Liver (tissue), 9 donors: ENCODE data around the gene ZMYM2. TPM values are rescaled to one million over a fixed set of nuclear protein-coding genes. Genes with fewer than 3 reads are reported as not detected.

ENCODE experiments used
- DNase-seq: peaks from one replicate; pipeline ENCODE4 v3.0.0-alpha.2; 2017; ENCODE audit warnings: low spot score
- H3K27ac ChIP-seq, 2 donors: one replicate each; pipeline ENCODE4 v1.7.0; 2013; ENCODE audit warnings: inconsistent platforms in 2 of 2, low read length in 2 of 2, control low read depth in 1 of 2, low read depth in 1 of 2, mild to moderate bottlenecking in 1 of 2
- H3K27me3 ChIP-seq, 4 donors: one replicate each; pipeline versions ENCODE4 v1.6.1 to v1.7.0; 2013; ENCODE audit warnings: low read length in 3 of 4, inconsistent platforms in 1 of 4, mild to moderate bottlenecking in 1 of 4, moderate library complexity in 1 of 4; ENCODE audit not compliant: control insufficient read depth in 4 of 4, insufficient read depth in 4 of 4
- H3K36me3 ChIP-seq, 4 donors: one replicate each; pipeline versions ENCODE4 v1.6.1 to v1.7.0; 2013; ENCODE audit warnings: low read length in 3 of 4, mild to moderate bottlenecking in 3 of 4, low read depth in 1 of 4, moderate library complexity in 1 of 4; ENCODE audit not compliant: control insufficient read depth in 4 of 4, insufficient read depth in 3 of 4
- H3K4me1 ChIP-seq, 4 donors: one replicate each; pipeline versions ENCODE4 v1.6.1 to v1.7.0; 2013; ENCODE audit warnings: low read length in 3 of 4, mild to moderate bottlenecking in 3 of 4, moderate library complexity in 1 of 4; ENCODE audit not compliant: control insufficient read depth in 4 of 4, insufficient read depth in 4 of 4
- H3K4me3 ChIP-seq, 3 donors: one replicate each; pipeline versions ENCODE4 v1.6.1 to v1.7.0; 2013; ENCODE audit warnings: low read length in 3 of 3, control low read depth in 1 of 3, low read depth in 1 of 3, mild to moderate bottlenecking in 1 of 3
- H3K9ac ChIP-seq, 2 donors: one replicate each; pipeline ENCODE4 v1.7.0; 2013; ENCODE audit warnings: low read length in 2 of 2, mild to moderate bottlenecking in 2 of 2, moderate library complexity in 2 of 2, control low read depth in 1 of 2, low read depth in 1 of 2
- H3K9me3 ChIP-seq, 4 donors: one replicate each; pipeline versions ENCODE4 v1.6.1 to v1.7.0; 2013; ENCODE audit warnings: low read length in 3 of 4; ENCODE audit not compliant: control insufficient read depth in 4 of 4
- EGR1 ChIP-seq, 2 donors: IDR thresholded peaks; 2 replicates each; pipeline ENCODE4 v1.6.1; 2016 to 2018; ENCODE audit warnings: antibody characterized with exemption in 2 of 2, low read depth in 2 of 2
- FOXA2 ChIP-seq: IDR thresholded peaks from 2 replicates; pipeline ENCODE4 v1.6.1; 2016; ENCODE audit warnings: antibody characterized with exemption
- HNF4A ChIP-seq, 2 donors: conservative IDR thresholded peaks; 2 replicates each; pipeline ENCODE4 v1.6.1; 2016; ENCODE audit warnings: antibody characterized with exemption in 2 of 2, mild to moderate bottlenecking in 2 of 2
- JUND ChIP-seq, 2 donors: IDR thresholded peaks; 2 replicates each; pipeline ENCODE4 v1.6.1; 2016; ENCODE audit warnings: antibody characterized with exemption in 2 of 2
- REST ChIP-seq: IDR thresholded peaks from 2 replicates; pipeline ENCODE4 v1.6.1; 2016; ENCODE audit warnings: antibody characterized with exemption, mild to moderate bottlenecking
- SP1 ChIP-seq: IDR thresholded peaks from 2 replicates; pipeline ENCODE4 v1.6.1; 2018; ENCODE audit warnings: antibody characterized with exemption, mild to moderate bottlenecking
- TAF1 ChIP-seq: conservative IDR thresholded peaks from 2 replicates; pipeline ENCODE4 v1.6.1; 2016; ENCODE audit warnings: antibody characterized with exemption, mild to moderate bottlenecking
- WGBS: extraction: QIAGEN DNeasy Blood & Tissue Kit; methylation state at CpG from one replicate; pipeline ENCODE4 v1.1.7; 2013; 5-methylcytosine and 5-hydroxymethylcytosine counted together
- polyA plus RNA-seq, 2 donors: library from polyadenylated mRNA; stranded (reverse) in 1 of 2; unstranded in 1 of 2; fragments of 200-250 nt in 1 of 2; fragments of >200 nt in 1 of 2; fragmentation: Nextera tagmentation in 1 of 2; extraction: Ambion mirVana in 1 of 2; gene quantifications; one replicate each; pipeline versions ENCODE4 v1.2.1 to v1.2.3, GENCODE V29; 2013 to 2015
- total RNA-seq, 2 donors: library from RNA; depleted of rRNA; stranded (reverse); fragments of >200 nt; gene quantifications; one replicate each; pipeline ENCODE4 v1.2.3, GENCODE V29; 2014
- donor health status: healthy.
- donor health status: healthy.
- donor health status: healthy.
- donor health status: healthy.
- donor health status: healthy.

ZMYM2 gene
- total RNA-seq (10 to 100 TPM; 24.1 to 40.8 TPM), polyA plus RNA-seq (10 to 100 TPM in 1 of 2 donors, 1 to 10 TPM in 1; 8.7 to 12.8 TPM)

- no peaks in the 10 kb centered on the region for H3K27me3 ChIP-seq
- peak within 1 kb of the TSS; percentile 94 to 97 (median 94) for H3K4me3 ChIP-seq
- H3K9me3 ChIP-seq = no peaks in the 10 kb centered on the region
- peak; percentile 99 for DNase-seq
- peak; percentile 83 for TF ChIP-seq TAF1
- TF ChIP-seq EGR1 (IDR thresholded peaks at IDR 0.05; ENCODE audit: low read depth in 2 of 2) = peak in 1 of 2 donors; percentile 49
- no peak for TF ChIP-seq FOXA2
- TF ChIP-seq HNF4A (conservative IDR thresholded peaks at IDR 0.05) = peak in 1 of 2 donors; percentile 15
- peak; percentile 95 for TF ChIP-seq SP1
- TF ChIP-seq REST = peak; percentile 85
- TF ChIP-seq JUND (IDR thresholded peaks at IDR 0.05) = no peak
- WGBS = under 1% methylated on average over 112 of the region's 112 CpGs
- peak within 1 kb of the TSS; percentile 95 to 98 for H3K27ac ChIP-seq
- H3K4me1 ChIP-seq = peaks cover 3 to 34% (median 25%) of the 10 kb centered on the region in 4 donors
- peaks cover 0 to 3% (median 1%) of the 10 kb centered on the region in 4 donors for H3K36me3 ChIP-seq
- peak within 1 kb of the TSS; percentile 84 to 87 for H3K9ac ChIP-seq
Measured at GRCh38 chr13:19958155-19959111, at the start of gene ZMYM2. Gene ZMYM2, plus strand, starts transcription at chr13:19958727. Its CDS starts 34,346 bp downstream, at chr13:19993073.

DNA sequence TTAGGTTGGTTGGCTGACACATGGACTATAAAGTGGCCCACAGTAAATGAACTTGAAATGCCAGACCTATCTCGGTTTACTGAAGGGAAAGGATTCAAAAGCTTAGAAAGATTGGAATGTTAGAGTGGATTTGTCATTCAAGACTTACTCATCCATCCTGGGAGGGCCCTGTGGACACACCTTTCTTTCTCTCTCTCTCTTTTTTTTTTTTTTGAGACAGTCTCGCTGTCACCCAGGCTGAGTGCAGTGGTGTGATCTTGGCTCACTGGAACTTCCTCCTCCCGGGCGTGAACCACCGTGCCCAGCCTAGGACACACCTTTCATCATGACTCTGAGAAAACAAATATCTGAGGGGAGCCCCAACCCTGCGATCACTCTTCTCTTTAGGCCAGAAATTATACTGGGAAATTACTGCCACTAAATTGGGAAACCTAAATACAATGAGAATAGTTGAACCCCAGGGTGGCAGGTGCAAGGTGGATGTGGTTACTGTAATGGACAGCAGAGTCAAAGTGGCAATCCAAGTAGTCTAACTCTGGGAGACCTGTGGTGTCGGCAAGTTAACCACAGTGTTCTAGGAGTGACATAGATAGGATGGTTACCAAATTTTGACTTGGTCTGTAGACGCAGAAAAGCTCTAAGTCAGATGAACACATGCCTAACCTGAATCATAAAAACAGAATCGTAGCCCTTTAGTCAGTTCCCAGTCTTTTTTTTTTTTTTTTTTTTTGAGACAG, 48.0 kb upstream of the ZMYM2 start:
- 85% methylated on average over 9 of the region's 9 CpGs for WGBS
- no peak overlapping the region for H3K4me3 ChIP-seq
- no peak overlapping the region for H3K9ac ChIP-seq
- no peaks in the 10 kb centered on the region for H3K27me3 ChIP-seq
- TF ChIP-seq REST = no peak
- H3K27ac ChIP-seq = no peak overlapping the region
- no peaks in the 10 kb centered on the region for H3K9me3 ChIP-seq
- no peak for DNase-seq
- H3K36me3 ChIP-seq = no peaks in the 10 kb centered on the region
- H3K4me1 ChIP-seq = no peaks in the 10 kb centered on the region
